ENCODE measurements around the gene NOX5.
"Not testable (repeated sequence)": the region's sequence is repeated elsewhere in the genome, so short reads cannot be mapped to it uniquely, and the experiment has no call there.

Gene NOX5

GRCh38 chr15:69014454-69014853, at the start of gene NOX5:
Gene NOX5, plus strand, starts transcription at chr15:69014695. Its CDS starts 41 bp downstream, at chr15:69014736.
- H3K27ac Mint-ChIP-seq: no peak within 1 kb of the TSS
- no peaks in the 10 kb centered on the region for H3K4me1 Mint-ChIP-seq
- peaks cover 5% of the 10 kb centered on the region for H3K36me3 Mint-ChIP-seq

GRCh38 chr15:68966996-68967395, 47.5 kb upstream of the NOX5 start:
- no peak overlapping the region for H3K27ac Mint-ChIP-seq
- H3K36me3 Mint-ChIP-seq: no peaks in the 10 kb centered on the region
- no peaks in the 10 kb centered on the region for H3K4me1 Mint-ChIP-seq
- peaks cover 48% of the 10 kb centered on the region for H3K27me3 Mint-ChIP-seq
- H3K4me3 Mint-ChIP-seq: no peak overlapping the region
- H3K9me3 Mint-ChIP-seq: peaks cover 16% of the 10 kb centered on the region
- no peak for ATAC-seq

More at GRCh38 chr15:69014454-69014853, at the start of gene NOX5:
- Mint-ChIP-seq H3K4me3 (no peak within 1 kb of the TSS), H3K27me3 (peaks cover 45% of the 10 kb centered on the region), H3K9me3 (peaks cover 9% of the 10 kb centered on the region)
- no peak for ATAC-seq

GRCh38 chr15:68967948-68968347, 46.5 kb upstream of the NOX5 start:
- Mint-ChIP-seq H3K36me3 (no peaks in the 10 kb centered on the region), H3K27ac (no peak overlapping the region), H3K27me3 (peaks cover 39% of the 10 kb centered on the region), H3K4me3 (no peak overlapping the region), H3K9me3 (peaks cover 16% of the 10 kb centered on the region), H3K4me1 (no peaks in the 10 kb centered on the region)
- no peak for ATAC-seq

GRCh38 chr15:68969298-68969697, 45.2 kb upstream of the NOX5 start:
- no peaks in the 10 kb centered on the region for H3K4me1 Mint-ChIP-seq
- H3K27ac Mint-ChIP-seq: no peak overlapping the region
- H3K9me3 Mint-ChIP-seq: peaks cover 16% of the 10 kb centered on the region
- no peak overlapping the region for H3K4me3 Mint-ChIP-seq
- no peaks in the 10 kb centered on the region for H3K36me3 Mint-ChIP-seq
- ATAC-seq: no peak
- H3K27me3 Mint-ChIP-seq: peaks cover 33% of the 10 kb centered on the region

GRCh38 chr15:68972201-68973065, 42.1 kb upstream of the NOX5 start:
- H3K27me3 Mint-ChIP-seq: peaks cover 26% of the 10 kb centered on the region
- H3K36me3 Mint-ChIP-seq: no peaks in the 10 kb centered on the region
- peaks cover 14% of the 10 kb centered on the region for H3K9me3 Mint-ChIP-seq
- no peak overlapping the region for H3K27ac Mint-ChIP-seq
- no peaks in the 10 kb centered on the region for H3K4me1 Mint-ChIP-seq
- H3K4me3 Mint-ChIP-seq: no peak overlapping the region
- ATAC-seq: no peak

- H3K4me1 Mint-ChIP-seq, H3K4me3 Mint-ChIP-seq, ATAC-seq, H3K27ac Mint-ChIP-seq, H3K27me3 Mint-ChIP-seq, H3K36me3 Mint-ChIP-seq, H3K9me3 Mint-ChIP-seq: not testable (repeated sequence)
Measured at GRCh38 chr15:68975651-68976160, 38.8 kb upstream of the NOX5 start.

GRCh38 chr15:68977426-68977825, 37.1 kb upstream of the NOX5 start:
- H3K4me3 Mint-ChIP-seq, H3K27ac Mint-ChIP-seq, H3K36me3 Mint-ChIP-seq, H3K27me3 Mint-ChIP-seq, H3K9me3 Mint-ChIP-seq, ATAC-seq, H3K4me1 Mint-ChIP-seq: not testable (repeated sequence)

GRCh38 chr15:68979006-68979405, 35.5 kb upstream of the NOX5 start:
- Mint-ChIP-seq H3K9me3 (peaks cover 5% of the 10 kb centered on the region), H3K4me3 (no peak overlapping the region), H3K27ac (no peak overlapping the region), H3K36me3 (no peaks in the 10 kb centered on the region), H3K4me1 (no peaks in the 10 kb centered on the region), H3K27me3 (peaks cover 9% of the 10 kb centered on the region)
- no peak for ATAC-seq

- no peak overlapping the region for H3K27ac Mint-ChIP-seq
- H3K4me3 Mint-ChIP-seq: no peak overlapping the region
- ATAC-seq: no peak
- no peaks in the 10 kb centered on the region for H3K36me3 Mint-ChIP-seq
- no peaks in the 10 kb centered on the region for H3K4me1 Mint-ChIP-seq
- H3K9me3 Mint-ChIP-seq: peaks cover 5% of the 10 kb centered on the region
- peaks cover 2% of the 10 kb centered on the region for H3K27me3 Mint-ChIP-seq
Measured at GRCh38 chr15:68979816-68980215, 34.7 kb upstream of the NOX5 start.

- H3K36me3 Mint-ChIP-seq: no peaks in the 10 kb centered on the region
- peaks cover 5% of the 10 kb centered on the region for H3K9me3 Mint-ChIP-seq
- H3K27ac Mint-ChIP-seq: no peak overlapping the region
- no peaks in the 10 kb centered on the region for H3K27me3 Mint-ChIP-seq
- no peak for ATAC-seq
- no peak overlapping the region for H3K4me3 Mint-ChIP-seq
- no peaks in the 10 kb centered on the region for H3K4me1 Mint-ChIP-seq
Measured at GRCh38 chr15:68980786-68981185, 33.7 kb upstream of the NOX5 start.

GRCh38 chr15:68981941-68982340, 32.6 kb upstream of the NOX5 start:
- H3K27ac Mint-ChIP-seq: no peak overlapping the region
- no peaks in the 10 kb centered on the region for H3K27me3 Mint-ChIP-seq
- H3K4me3 Mint-ChIP-seq: no peak overlapping the region
- H3K4me1 Mint-ChIP-seq: no peaks in the 10 kb centered on the region
- no peak for ATAC-seq
- H3K36me3 Mint-ChIP-seq: no peaks in the 10 kb centered on the region
- H3K9me3 Mint-ChIP-seq: peaks cover 5% of the 10 kb centered on the region

GRCh38 chr15:68982976-68983563, 31.4 kb upstream of the NOX5 start:
- no peak overlapping the region for H3K4me3 Mint-ChIP-seq
- H3K27ac Mint-ChIP-seq: no peak overlapping the region

GRCh38 chr15:68983961-68984481, 30.5 kb upstream of the NOX5 start:
- H3K36me3 Mint-ChIP-seq: no peaks in the 10 kb centered on the region
- ATAC-seq: no peak
- no peaks in the 10 kb centered on the region for H3K9me3 Mint-ChIP-seq
- peaks cover 14% of the 10 kb centered on the region for H3K27me3 Mint-ChIP-seq
- H3K4me1 Mint-ChIP-seq: no peaks in the 10 kb centered on the region
- no peak overlapping the region for H3K4me3 Mint-ChIP-seq
- H3K27ac Mint-ChIP-seq: no peak overlapping the region

More at GRCh38 chr15:68982976-68983563, 31.4 kb upstream of the NOX5 start:
- no peak for ATAC-seq
- no peaks in the 10 kb centered on the region for H3K36me3 Mint-ChIP-seq
- no peaks in the 10 kb centered on the region for H3K4me1 Mint-ChIP-seq
- peaks cover 2% of the 10 kb centered on the region for H3K9me3 Mint-ChIP-seq
- H3K27me3 Mint-ChIP-seq: peaks cover 5% of the 10 kb centered on the region

GRCh38 chr15:68984586-68984985, 29.9 kb upstream of the NOX5 start:
- Mint-ChIP-seq H3K27me3 (peaks cover 15% of the 10 kb centered on the region), H3K4me1 (no peaks in the 10 kb centered on the region), H3K36me3 (no peaks in the 10 kb centered on the region), H3K4me3 (no peak overlapping the region), H3K9me3 (no peaks in the 10 kb centered on the region), H3K27ac (no peak overlapping the region)
- no peak for ATAC-seq

- no peaks in the 10 kb centered on the region for H3K4me1 Mint-ChIP-seq
- no peak overlapping the region for H3K27ac Mint-ChIP-seq
- H3K36me3 Mint-ChIP-seq: no peaks in the 10 kb centered on the region
- ATAC-seq: no peak
- H3K4me3 Mint-ChIP-seq: no peak overlapping the region
- no peaks in the 10 kb centered on the region for H3K9me3 Mint-ChIP-seq
- H3K27me3 Mint-ChIP-seq: peaks cover 15% of the 10 kb centered on the region
Measured at GRCh38 chr15:68985361-68985891, 29.1 kb upstream of the NOX5 start.
